Measurements from ENCODE around the gene NAV3.

NAV3 gene

GRCh38 chr12:77830583-77831351 is at the start of gene NAV3:
NAV3 (plus strand) TSS chr12:77830894; CDS start chr12:77831462, 568 bp downstream.
- no peak for DNase-seq

GRCh38 chr12:77782034-77782433 is 48.7 kb upstream of the NAV3 start:
- DNase-seq: no peak

- DNase-seq: no peak
These were observed 47.9 kb upstream of the NAV3 start for GRCh38 chr12:77782766-77783165.

- no peak for DNase-seq
These were observed 45.5 kb upstream of the NAV3 start for GRCh38 chr12:77785211-77785610.

GRCh38 chr12:77786675-77787074 is 44.0 kb upstream of the NAV3 start:
- no peak for DNase-seq

GRCh38 chr12:77788231-77789168 is 42.2 kb upstream of the NAV3 start:
- DNase-seq: no peak

- no peak for DNase-seq
These were observed 35.0 kb upstream of the NAV3 start for GRCh38 chr12:77795699-77796098.

GRCh38 chr12:77796775-77797174 is 33.9 kb upstream of the NAV3 start:
- DNase-seq: no peak

- no peak for DNase-seq
These were observed 30.2 kb upstream of the NAV3 start for GRCh38 chr12:77800501-77800900.

- DNase-seq: no peak
These were observed 22.2 kb upstream of the NAV3 start for GRCh38 chr12:77808534-77808933.

GRCh38 chr12:77813558-77813957 is 17.1 kb upstream of the NAV3 start:
- no peak for DNase-seq

GRCh38 chr12:77814386-77814785 is 16.3 kb upstream of the NAV3 start:
- DNase-seq: no peak

GRCh38 chr12:77816196-77816595 is 14.5 kb upstream of the NAV3 start:
- no peak for DNase-seq

- DNase-seq: no peak
These were observed 13.4 kb upstream of the NAV3 start for GRCh38 chr12:77817276-77817675.

- DNase-seq: no peak
These were observed 12.3 kb upstream of the NAV3 start for GRCh38 chr12:77818351-77818750.

- no peak for DNase-seq
These were observed 8.9 kb upstream of the NAV3 start for GRCh38 chr12:77821699-77822203.

- no peak for DNase-seq
These were observed 2.6 kb downstream of the NAV3 start for GRCh38 chr12:77833329-77833728.

GRCh38 chr12:77834618-77835017 is 3.9 kb downstream of the NAV3 start:
- DNase-seq: no peak

- no peak for DNase-seq
These were observed 5.3 kb downstream of the NAV3 start for GRCh38 chr12:77835969-77836368.

GRCh38 chr12:77837876-77838291 is 7.2 kb downstream of the NAV3 start:
- DNase-seq: no peak

- DNase-seq: no peak
These were observed 10.8 kb downstream of the NAV3 start for GRCh38 chr12:77841521-77841920.

GRCh38 chr12:77842430-77842829 is 11.7 kb downstream of the NAV3 start:
- no peak for DNase-seq

GRCh38 chr12:77845831-77846230 is 15.1 kb downstream of the NAV3 start:
- no peak for DNase-seq

- no peak for DNase-seq
These were observed 16.4 kb downstream of the NAV3 start for GRCh38 chr12:77847060-77847541.

Measured in COR-L47 (cell line).